Measurements from ENCODE around the gene TMEM51. TPM values are rescaled to one million over a fixed set of nuclear protein-coding genes. Genes with fewer than 3 reads are reported as not detected.

The TMEM51 gene
- total and polyA plus RNA-seq, 8 donors: 18.2 to 42.1 (median 25.6) TPM

- no peaks in the 10 kb centered on the region for H3K9me3 ChIP-seq
- H3K4me3 ChIP-seq: no peak overlapping the region
- peak; percentile 23 to 63 (median 52) for ATAC-seq
- no peak for TF ChIP-seq CTCF (IDR thresholded peaks at IDR 0.05)
- DNase-seq: peak in 1 of 6 donors; percentile 66
- peaks cover 49 to 88% (median 68%) of the 10 kb centered on the region in 3 donors for H3K4me1 ChIP-seq
- no peaks in the 10 kb centered on the region for H3K27me3 ChIP-seq
- intact Hi-C loops (cut with DNase I): loop anchor here in 1 of 3 donors (10.0 kb wide), 1 partner anchor 67 kb away; no protein-coding TSS in a partner anchor
- WGBS, 2 donors: 30 to 35% methylated on average over 6 of the region's 6 CpGs
- H3K36me3 ChIP-seq: no peaks in the 10 kb centered on the region
- no peak for FAIRE-seq
- H3K27ac ChIP-seq: peak overlapping the region in 3 of 4 donors; percentile 5 to 75 (median 72)
These were observed 54.4 kb downstream of the TMEM51 start for GRCh38 chr1:15207829-15208429.

DNA sequence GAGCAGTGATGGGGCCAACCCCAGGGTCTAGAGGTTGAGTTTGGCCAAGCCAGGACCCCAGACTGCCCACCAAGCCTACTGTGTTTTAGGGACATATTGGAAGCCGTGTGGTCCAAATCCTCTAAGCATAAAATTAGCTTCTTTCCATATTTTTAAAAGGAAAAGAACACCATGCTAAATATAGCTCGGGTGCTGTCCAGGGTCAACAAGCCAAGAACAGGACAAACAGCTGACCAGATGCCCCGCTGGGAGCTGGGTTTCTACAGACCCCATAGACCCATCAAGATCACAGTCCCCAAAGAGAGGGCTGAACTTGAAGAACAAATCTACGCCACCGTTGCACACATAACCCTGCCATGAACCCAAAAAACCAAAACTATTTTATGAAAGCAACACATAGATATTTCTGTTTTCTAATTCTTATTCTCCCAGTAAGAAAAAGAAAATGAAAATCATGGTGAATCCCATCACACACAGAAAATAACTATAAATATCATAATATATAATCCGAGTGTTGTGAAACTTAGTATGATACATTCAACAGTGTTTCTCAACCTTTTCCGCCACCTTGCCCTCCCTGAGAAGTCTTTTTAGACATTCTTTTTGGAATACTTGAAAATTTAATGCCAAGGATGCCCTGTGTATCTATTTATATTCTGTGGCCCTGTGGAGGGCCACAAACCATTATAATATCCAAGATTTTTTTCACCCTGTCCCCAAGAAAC, 57.3 kb downstream of the TMEM51 start:
- intact Hi-C loops (cut with DNase I): loop anchor here in 1 of 3 donors (10.0 kb wide), 1 partner anchor 46 kb away; no protein-coding TSS in a partner anchor
- DNase-seq (no peak), ATAC-seq (no peak), FAIRE-seq (no peak)
- 60 to 64% methylated on average over 7 of the region's 7 CpGs for WGBS, 2 donors
- no peak for TF ChIP-seq CTCF (IDR thresholded peaks at IDR 0.05)
- Histone ChIP-seq H3K9me3 (no peaks in the 10 kb centered on the region), H3K4me3 (no peak overlapping the region), H3K27ac (no peak overlapping the region), H3K27me3 (no peaks in the 10 kb centered on the region), H3K4me1 (peaks cover 34 to 69% (median 56%) of the 10 kb centered on the region in 3 donors), H3K36me3 (peaks cover 0 to 12% (median 0%) of the 10 kb centered on the region in 3 donors)

- DNase-seq (no peak), ATAC-seq (no peak), FAIRE-seq (no peak)
- WGBS, 2 donors: 80 to 85% methylated on average over 3 of the region's 3 CpGs
- Histone ChIP-seq H3K27ac (no peak overlapping the region), H3K36me3 (peaks cover 0 to 12% (median 0%) of the 10 kb centered on the region in 3 donors), H3K4me1 (peaks cover 34 to 64% (median 51%) of the 10 kb centered on the region in 3 donors), H3K9me3 (no peaks in the 10 kb centered on the region), H3K4me3 (no peak overlapping the region), H3K27me3 (no peaks in the 10 kb centered on the region)
- intact Hi-C loops (cut with DNase I): loop anchor here in 1 of 3 donors (10.0 kb wide), 1 partner anchor 47 kb away; no protein-coding TSS in a partner anchor
- TF ChIP-seq CTCF (IDR thresholded peaks at IDR 0.05): no peak
These were observed 57.9 kb downstream of the TMEM51 start for GRCh38 chr1:15211424-15211823.

DNA sequence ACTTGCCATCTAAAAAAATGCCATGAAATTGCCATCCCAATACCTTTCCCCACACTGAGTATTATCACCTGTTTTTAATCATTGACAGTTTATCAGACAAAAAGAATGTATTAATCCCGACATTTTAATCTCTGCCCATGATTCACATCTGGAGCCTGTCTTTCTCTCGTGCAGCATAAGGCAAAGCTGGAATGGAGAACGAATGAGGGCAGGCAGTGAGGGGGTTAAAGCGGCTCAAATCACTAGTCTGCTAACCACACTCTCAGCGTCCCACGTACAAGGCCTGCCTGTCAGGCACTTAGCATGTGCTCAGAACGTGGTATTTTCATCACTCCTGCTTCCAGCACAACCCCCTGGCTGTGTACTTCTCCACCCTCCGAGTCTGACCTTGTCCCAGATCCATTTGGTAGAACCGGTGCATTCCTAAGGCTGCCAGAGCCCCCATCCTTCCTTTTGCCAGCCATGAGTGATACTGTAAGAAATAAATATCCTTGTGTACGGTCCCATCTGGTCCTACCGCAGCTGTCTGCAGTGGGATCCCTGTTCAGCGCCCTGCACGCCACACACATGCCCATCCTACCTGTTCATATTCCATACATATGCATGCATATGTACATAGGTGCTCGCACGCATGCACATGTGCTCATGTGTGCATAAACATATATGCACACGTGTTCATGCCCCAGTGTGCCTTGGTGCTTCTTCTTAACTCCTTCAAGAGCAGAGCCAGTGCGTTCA, 58.8 kb downstream of the TMEM51 start:
- Histone ChIP-seq H3K27ac (no peak overlapping the region), H3K9me3 (no peaks in the 10 kb centered on the region), H3K4me1 (peaks cover 24 to 54% (median 42%) of the 10 kb centered on the region in 3 donors), H3K27me3 (no peaks in the 10 kb centered on the region), H3K36me3 (peaks cover 0 to 12% (median 0%) of the 10 kb centered on the region in 3 donors), H3K4me3 (no peak overlapping the region)
- 42 to 43% methylated on average over 17 of the region's 17 CpGs for WGBS, 2 donors
- TF ChIP-seq CTCF (IDR thresholded peaks at IDR 0.05): no peak
- ATAC-seq (peak; percentile 18 to 36 (median 30)), DNase-seq (peak in 1 of 6 donors; percentile 9), FAIRE-seq (no peak)
- intact Hi-C loops (cut with DNase I): loop anchor here in 1 of 3 donors (10.0 kb wide), 1 partner anchor 48 kb away; no protein-coding TSS in a partner anchor
